ENCODE data around the gene ZNF22.

GRCh38 chr10:44981172-44982113 is 19.3 kb upstream of the ZNF22 start:
- TF ChIP-seq EP300 (IDR thresholded peaks at IDR 0.05) (no peak), CTCF (IDR thresholded peaks at IDR 0.05) (no peak), POLR2A (IDR thresholded peaks at IDR 0.05) (no peak)
